ENCODE measurements around the gene MOXD1.

- no peak for TF ChIP-seq POLR2A (IDR thresholded peaks at IDR 0.05)
- TF ChIP-seq CTCF (IDR thresholded peaks at IDR 0.05): no peak
Measured at GRCh38 chr6:132399376-132400074, 1.8 kb downstream of the MOXD1 start.

Data from prostate gland (tissue), 2 donors.